ENCODE results near the gene PIGL.

GRCh38 chr17:16250635-16251034 lies 33.6 kb downstream of the PIGL start:
- TF ChIP-seq CTCF (conservative IDR thresholded peaks at IDR 0.05; ENCODE audit: low read depth, low read length) (no peak), POLR2A (IDR thresholded peaks at IDR 0.05; ENCODE audit: low read depth, low read length) (no peak), MXI1 (IDR thresholded peaks at IDR 0.05; ENCODE audit: borderline replicate concordance, low read depth, low read length) (no peak), CEBPB (IDR thresholded peaks at IDR 0.05; ENCODE audit: low read depth, low read length) (peak; percentile 85), SMC3 (IDR thresholded peaks at IDR 0.05; ENCODE audit: low read depth, low read length) (no peak), NFE2L2 (IDR thresholded peaks at IDR 0.05; ENCODE audit: low read depth, low read length) (no peak), USF2 (IDR thresholded peaks at IDR 0.05; ENCODE audit: low read depth, low read length) (no peak), MAFK (IDR thresholded peaks at IDR 0.05; ENCODE audit: low read depth, low read length) (no peak), RFX5 (IDR thresholded peaks at IDR 0.05; ENCODE audit: low read depth, low read length) (no peak), CHD1 (IDR thresholded peaks at IDR 0.05; ENCODE audit: low read depth, low read length) (no peak), RCOR1 (IDR thresholded peaks at IDR 0.05; ENCODE audit: insufficient replicate concordance, low read length) (no peak), RAD21 (IDR thresholded peaks at IDR 0.05; ENCODE audit: low read length) (no peak), FOS (IDR thresholded peaks at IDR 0.05; ENCODE audit: low read depth, low read length) (no peak)
